ENCODE data around the gene CBX8. TPM values are rescaled to one million over a fixed set of nuclear protein-coding genes. Genes with fewer than 3 reads are reported as not detected.

CBX8 gene
- total and polyA plus RNA-seq, 5 experiments from 2014 or later = 0.13 to 2.4 (median 1.4) TPM

DNA sequence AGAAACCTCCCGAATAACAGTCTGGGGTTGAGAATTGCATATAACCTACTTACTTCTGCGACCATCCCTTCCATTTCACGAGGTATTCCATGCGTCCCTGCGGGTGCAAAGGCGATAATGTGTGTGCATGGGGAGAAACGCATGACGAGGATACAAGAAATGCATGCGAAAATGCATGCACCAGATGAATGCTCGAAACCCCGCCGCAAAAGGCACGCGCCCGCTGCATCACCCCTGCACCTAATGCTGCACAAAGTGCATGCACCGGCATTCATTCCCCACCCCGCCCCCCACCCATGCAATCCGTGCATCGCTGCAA lies 474 bp downstream of the CBX8 start:
- Mint-ChIP-seq H3K4me3 (peak overlapping the region; percentile 82 to 94 (median 88)), H3K36me3 (peaks cover 0 to 11% (median 0%) of the 10 kb centered on the region in 3 donors), H3K27ac (peak overlapping the region; percentile 37 to 89 (median 84)), H3K27me3 (peaks cover 15 to 37% (median 27%) of the 10 kb centered on the region in 5 donors), H3K4me1 (peaks cover 13 to 46% (median 40%) of the 10 kb centered on the region in 4 donors), H3K9me3 (peaks cover 0 to 6% (median 0%) of the 10 kb centered on the region in 9 donors)
- DNase-seq = no peak
- POLR2A ChIA-PET = interaction anchor here (0.8 to 7.0 kb wide), 10 partner anchors 14 to 659 kb away, joined by 3 to 152 read pairs (median 8); partner anchors contain the start of genes CBX2 and CBX4
- ATAC-seq = no peak

GRCh38 chr17:79795795-79796443 lies 958 bp downstream of the CBX8 start:
- H3K9me3 Mint-ChIP-seq = peaks cover 0 to 6% (median 0%) of the 10 kb centered on the region in 9 donors
- H3K27ac Mint-ChIP-seq = peak overlapping the region; percentile 37 to 89 (median 82)
- DNase-seq (no peak), ATAC-seq (no peak)
- peak overlapping the region; percentile 82 to 94 (median 88) for H3K4me3 Mint-ChIP-seq
- POLR2A ChIA-PET = interaction anchor here (1.1 to 7.0 kb wide), 6 partner anchors 8 to 201 kb away, joined by 4 to 152 read pairs (median 14); partner anchors contain the start of genes CBX2 and CBX4
- peaks cover 15 to 40% (median 27%) of the 10 kb centered on the region in 5 donors for H3K27me3 Mint-ChIP-seq
- H3K36me3 Mint-ChIP-seq = peaks cover 0 to 11% (median 0%) of the 10 kb centered on the region in 3 donors
- H3K4me1 Mint-ChIP-seq = peaks cover 13 to 49% (median 42%) of the 10 kb centered on the region in 4 donors

DNA sequence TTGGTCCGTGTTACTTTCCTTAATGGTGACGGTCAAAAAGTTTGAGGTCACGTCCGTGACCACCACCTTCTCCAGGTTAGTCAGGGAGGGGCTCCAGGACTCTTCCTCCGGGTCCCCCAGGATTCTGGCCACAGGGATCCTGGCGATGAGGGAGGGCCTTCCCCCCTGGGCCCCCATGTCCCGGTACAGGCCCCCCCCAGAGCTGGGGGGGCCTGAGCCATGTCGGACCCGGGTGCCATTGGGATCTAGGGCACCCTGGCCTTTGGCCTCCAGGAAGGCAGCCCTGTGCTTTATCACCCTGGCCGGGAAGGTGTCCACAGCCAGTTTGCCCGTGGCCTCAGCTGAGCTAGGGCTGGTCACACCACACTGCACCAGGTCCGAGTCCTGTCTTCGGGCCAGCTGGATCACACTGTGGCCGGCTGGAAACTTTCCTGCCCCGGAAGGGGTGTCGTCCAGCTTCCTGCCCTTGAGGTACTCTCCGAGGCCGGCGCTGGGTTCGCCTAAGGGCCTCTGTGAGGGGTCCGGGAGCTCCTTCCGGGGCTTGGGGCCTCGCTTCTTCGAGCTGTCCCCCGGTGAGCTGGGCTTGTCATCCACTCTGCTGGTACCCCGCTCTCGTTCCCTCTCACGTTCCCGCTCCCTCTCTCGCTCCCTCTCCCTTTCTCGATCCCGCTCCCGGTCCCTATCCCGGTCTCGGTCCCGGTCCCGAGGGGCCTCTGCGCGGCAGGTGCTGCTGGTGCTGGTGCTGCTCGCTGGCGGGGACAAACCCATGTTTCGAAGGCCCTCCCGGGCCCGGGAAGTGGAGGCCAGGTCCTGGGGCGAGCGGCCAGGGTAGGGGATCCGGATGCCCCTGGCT lies 2.0 kb downstream of the CBX8 start:
- Mint-ChIP-seq H3K9me3 (peaks cover 0 to 2% (median 0%) of the 10 kb centered on the region in 9 donors), H3K27me3 (peaks cover 11 to 39% (median 20%) of the 10 kb centered on the region in 5 donors), H3K4me3 (peak overlapping the region in 2 of 10 donors; percentile 4 to 51), H3K27ac (no peak overlapping the region), H3K4me1 (peaks cover 10 to 42% (median 40%) of the 10 kb centered on the region in 4 donors), H3K36me3 (peaks cover 0 to 9% (median 0%) of the 10 kb centered on the region in 3 donors)
- POLR2A ChIA-PET = interaction anchor here (0.8 to 3.9 kb wide), 7 partner anchors 9 to 202 kb away, joined by 3 to 14 read pairs (median 4); no protein-coding TSS in a partner anchor
- no peak for ATAC-seq
- no peak for DNase-seq

- POLR2A ChIA-PET = interaction anchor here (0.6 to 2.1 kb wide), 7 partner anchors 9 to 203 kb away, joined by 3 to 7 read pairs (median 4); no protein-coding TSS in a partner anchor
Observed at GRCh38 chr17:79793924-79794304, 3.0 kb downstream of the CBX8 start.

DNA sequence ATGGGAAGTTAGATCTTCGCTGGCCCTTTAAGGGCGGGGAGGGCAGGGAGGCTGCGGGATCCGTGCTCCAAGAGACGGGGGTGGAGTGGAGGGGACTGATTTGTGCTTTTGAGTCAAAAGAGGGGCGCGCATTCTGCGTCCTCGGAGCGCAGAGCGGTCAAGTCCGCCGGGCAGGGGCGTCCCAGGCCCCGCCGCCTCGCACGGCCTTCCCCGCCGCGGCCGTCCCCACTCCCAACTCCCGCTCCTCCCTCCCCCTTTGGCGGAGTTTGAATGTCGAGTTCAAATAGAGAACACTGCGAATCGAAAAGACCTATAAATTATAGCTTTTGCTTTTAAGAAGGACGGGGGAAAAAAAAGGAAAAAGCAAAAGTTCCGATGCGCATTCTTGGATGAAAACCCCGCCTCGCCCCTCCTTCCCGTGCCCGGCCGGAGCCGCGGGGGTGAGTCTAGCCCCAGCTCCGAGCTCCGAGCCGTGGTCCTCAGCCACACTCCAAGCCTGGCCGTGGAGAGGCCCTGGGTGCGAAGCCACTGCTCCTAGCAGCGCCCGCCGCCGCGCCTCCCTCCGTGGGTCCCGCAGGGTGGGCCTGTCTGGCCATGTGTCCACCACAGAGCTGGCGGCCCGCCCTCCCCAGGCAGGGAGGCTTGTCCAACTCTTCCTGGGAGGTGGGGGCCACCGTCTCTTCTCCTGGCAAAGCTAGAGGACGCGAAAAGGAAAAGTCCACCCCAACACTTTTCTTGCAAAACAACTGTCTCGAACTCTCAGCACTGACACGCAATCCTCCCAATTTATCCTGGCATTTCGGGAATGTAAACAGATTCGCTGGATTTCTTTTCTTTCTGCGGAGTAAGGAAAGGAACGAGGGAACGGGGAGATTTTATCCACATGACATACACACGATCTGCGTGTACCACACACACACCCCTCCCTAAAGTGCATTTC lies 3.6 kb downstream of the CBX8 start:
- peaks cover 10 to 38% (median 17%) of the 10 kb centered on the region in 5 donors for H3K27me3 Mint-ChIP-seq
- peak overlapping the region in 1 of 10 donors; percentile 76 for H3K27ac Mint-ChIP-seq
- POLR2A ChIA-PET = interaction anchor here (0.6 to 2.1 kb wide), 5 partner anchors 9 to 160 kb away, joined by 3 to 7 read pairs (median 4); no protein-coding TSS in a partner anchor
- ATAC-seq (no peak), DNase-seq (no peak)
- peaks cover 0 to 7% (median 0%) of the 10 kb centered on the region in 3 donors for H3K36me3 Mint-ChIP-seq
- H3K9me3 Mint-ChIP-seq = peaks cover 0 to 2% (median 0%) of the 10 kb centered on the region in 9 donors
- peaks cover 3 to 35% (median 27%) of the 10 kb centered on the region in 4 donors for H3K4me1 Mint-ChIP-seq
- peak overlapping the region in 2 of 10 donors; percentile 20 to 52 for H3K4me3 Mint-ChIP-seq

More at GRCh38 chr17:79793924-79794304, 3.0 kb downstream of the CBX8 start:
- Mint-ChIP-seq H3K27ac (peak overlapping the region in 1 of 10 donors; percentile 76), H3K9me3 (peaks cover 0 to 2% (median 0%) of the 10 kb centered on the region in 9 donors), H3K4me3 (peak overlapping the region in 2 of 10 donors; percentile 52 to 54), H3K4me1 (peaks cover 5 to 39% (median 33%) of the 10 kb centered on the region in 4 donors), H3K27me3 (peaks cover 6 to 38% (median 17%) of the 10 kb centered on the region in 5 donors), H3K36me3 (peaks cover 0 to 9% (median 0%) of the 10 kb centered on the region in 3 donors)
- DNase-seq (no peak), ATAC-seq (no peak)

GRCh38 chr17:79792341-79792871 lies 4.5 kb downstream of the CBX8 start:
- H3K4me1 Mint-ChIP-seq = peaks cover 3 to 35% (median 26%) of the 10 kb centered on the region in 4 donors
- no peak for ATAC-seq
- DNase-seq = no peak
- peaks cover 0 to 2% (median 0%) of the 10 kb centered on the region in 9 donors for H3K9me3 Mint-ChIP-seq
- H3K27ac Mint-ChIP-seq = peak overlapping the region in 1 of 10 donors; percentile 34
- peaks cover 11 to 44% (median 21%) of the 10 kb centered on the region in 5 donors for H3K27me3 Mint-ChIP-seq
- H3K4me3 Mint-ChIP-seq = peak overlapping the region in 3 of 10 donors; percentile 32 to 53 (median 36)
- POLR2A ChIA-PET = interaction anchor here (1.8 kb wide), 1 partner anchor 47 kb away, joined by 5 read pairs; the partner anchor contains the start of gene CBX4
- peaks cover 0 to 7% (median 0%) of the 10 kb centered on the region in 3 donors for H3K36me3 Mint-ChIP-seq

DNA sequence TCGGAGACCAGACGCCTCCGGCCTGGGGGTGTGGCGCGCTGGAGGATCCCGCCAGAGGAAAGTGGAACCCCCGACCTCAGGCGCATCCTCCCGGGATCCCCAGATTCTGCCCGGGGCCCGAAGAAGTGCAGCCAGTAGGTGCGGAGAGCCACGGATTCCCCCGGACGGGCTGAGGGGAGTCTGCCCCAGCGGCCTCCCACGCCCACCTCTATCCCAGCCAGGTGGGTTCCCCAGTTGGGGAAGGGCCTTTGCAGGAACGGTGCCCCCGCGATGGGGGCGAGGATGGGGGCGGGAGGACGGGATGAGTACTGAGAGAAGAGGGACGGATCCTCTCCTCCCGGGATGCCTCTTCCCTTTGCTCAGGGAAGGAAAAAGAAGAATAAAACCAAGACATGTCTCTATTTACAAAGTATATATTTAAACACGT lies 5.1 kb downstream of the CBX8 start:
- H3K27ac Mint-ChIP-seq = no peak overlapping the region
- peaks cover 0 to 7% (median 0%) of the 10 kb centered on the region in 3 donors for H3K36me3 Mint-ChIP-seq
- POLR2A ChIA-PET = interaction anchor here (1.8 kb wide), 1 partner anchor 48 kb away, joined by 5 read pairs; the partner anchor contains the start of gene CBX4
- peak in 1 of 2 donors; percentile 8 for ATAC-seq
- peak in 1 of 10 donors; percentile 7 for DNase-seq
- H3K4me1 Mint-ChIP-seq = peaks cover 3 to 32% (median 26%) of the 10 kb centered on the region in 4 donors
- peak overlapping the region in 1 of 10 donors; percentile 10 for H3K4me3 Mint-ChIP-seq
- no peaks in the 10 kb centered on the region for H3K9me3 Mint-ChIP-seq
- H3K27me3 Mint-ChIP-seq = peaks cover 14 to 50% (median 25%) of the 10 kb centered on the region in 5 donors

GRCh38 chr17:79790805-79791734 lies 5.8 kb downstream of the CBX8 start:
- peaks cover 0 to 7% (median 0%) of the 10 kb centered on the region in 3 donors for H3K36me3 Mint-ChIP-seq
- H3K27me3 Mint-ChIP-seq = peaks cover 18 to 57% (median 32%) of the 10 kb centered on the region in 5 donors
- peak; percentile 52 to 74 for ATAC-seq
- H3K4me1 Mint-ChIP-seq = peaks cover 3 to 28% (median 21%) of the 10 kb centered on the region in 4 donors
- peak overlapping the region in 2 of 10 donors; percentile 18 to 49 for H3K27ac Mint-ChIP-seq
- H3K9me3 Mint-ChIP-seq = no peaks in the 10 kb centered on the region
- peak overlapping the region in 9 of 10 donors; percentile 15 to 57 (median 41) for H3K4me3 Mint-ChIP-seq
- POLR2A ChIA-PET = interaction anchor here (0.7 to 1.8 kb wide), 2 partner anchors 12 to 49 kb away, joined by 3 to 5 read pairs; partner anchors contain the start of gene CBX4
- peak in 2 of 10 donors; percentile 41 to 43 for DNase-seq

DNA sequence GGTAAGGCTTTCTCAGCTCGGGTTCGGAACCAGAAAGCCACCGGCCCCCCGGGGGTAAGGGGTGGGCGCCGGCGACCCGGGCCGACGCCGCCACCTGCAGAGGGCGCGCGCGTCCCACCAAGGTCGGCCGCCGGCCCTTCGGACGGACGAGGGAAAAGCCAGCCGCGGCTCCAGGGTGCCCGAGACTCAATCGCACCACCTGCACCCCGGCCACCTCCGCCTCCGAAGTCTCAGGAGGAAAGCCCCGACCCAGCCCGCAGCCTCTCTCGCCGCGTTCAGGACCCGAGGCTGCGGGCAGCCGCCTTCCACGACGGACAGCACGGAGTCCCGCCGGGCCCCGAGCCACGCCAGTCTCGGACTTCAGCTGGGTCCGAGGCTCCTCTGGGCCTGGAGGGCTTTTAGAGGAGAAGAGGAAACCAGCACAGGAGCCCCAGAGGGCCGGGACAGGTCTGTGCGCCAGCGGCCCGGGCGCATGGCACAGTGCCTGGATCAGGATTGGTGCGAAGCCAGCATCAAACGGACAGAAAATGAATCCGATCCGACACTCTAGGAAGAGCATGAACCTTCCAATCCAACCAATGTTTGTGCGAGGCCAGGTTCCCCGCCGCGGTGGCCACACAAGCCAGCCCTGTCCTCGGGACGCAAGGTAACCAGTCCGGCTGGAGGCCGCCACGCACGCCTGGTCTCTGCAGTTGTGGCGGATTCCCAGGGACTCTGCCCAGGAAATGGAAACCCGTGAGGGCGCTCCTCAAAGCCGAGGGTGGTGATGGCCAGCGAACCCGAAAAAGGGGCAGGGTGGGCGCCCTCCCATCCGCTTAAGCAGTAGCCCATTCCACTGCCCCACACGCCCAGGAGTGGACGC lies 6.7 kb downstream of the CBX8 start:
- H3K4me3 Mint-ChIP-seq = peak overlapping the region in 6 of 10 donors; percentile 4 to 50 (median 28)
- peaks cover 0 to 4% (median 0%) of the 10 kb centered on the region in 3 donors for H3K36me3 Mint-ChIP-seq
- ATAC-seq = peak; percentile 31 to 34
- H3K4me1 Mint-ChIP-seq = peaks cover 3 to 22% (median 16%) of the 10 kb centered on the region in 4 donors
- H3K9me3 Mint-ChIP-seq = no peaks in the 10 kb centered on the region
- POLR2A ChIA-PET = interaction anchor here (0.7 to 1.0 kb wide), 2 partner anchors 12 to 47 kb away, joined by 3 to 5 read pairs; no protein-coding TSS in a partner anchor
- H3K27ac Mint-ChIP-seq = no peak overlapping the region
- peaks cover 21 to 62% (median 35%) of the 10 kb centered on the region in 5 donors for H3K27me3 Mint-ChIP-seq
- DNase-seq = peak in 1 of 10 donors; percentile 15

Measured in naive thymus-derived CD8-positive, alpha-beta T cell (primary cell).